Bone marrow (tissue), 2 donors: ENCODE measurements around the gene CADM1.

Experiments used
- DNase-seq, 2 donors: peaks; one replicate each; lab custom pipeline; 2025; lab: John Stamatoyannopoulos, UW

CADM1 gene

GRCh38 chr11:115182282-115182955, 321.8 kb downstream of the CADM1 start:
- no peak for DNase-seq

GRCh38 chr11:115181538-115181937, 322.7 kb downstream of the CADM1 start:
- no peak for DNase-seq

GRCh38 chr11:115180272-115180671, 323.9 kb downstream of the CADM1 start:
- no peak for DNase-seq

GRCh38 chr11:115179636-115180035, 324.6 kb downstream of the CADM1 start:
- DNase-seq, result no peak

GRCh38 chr11:115178705-115179104, 325.5 kb downstream of the CADM1 start:
- DNase-seq, result no peak

GRCh38 chr11:115173136-115173535, 331.1 kb downstream of the CADM1 start:
- DNase-seq, result no peak

- no peak for DNase-seq
Observed at GRCh38 chr11:115170133-115170815, 333.9 kb downstream of the CADM1 start.

- no peak for DNase-seq
Observed at GRCh38 chr11:115169251-115169650, 335.0 kb downstream of the CADM1 start.

GRCh38 chr11:115168686-115169085, 335.5 kb downstream of the CADM1 start:
- DNase-seq, result no peak

- no peak for DNase-seq
Observed at GRCh38 chr11:115168229-115168671, 336.0 kb downstream of the CADM1 start.

GRCh38 chr11:115167456-115167855, 336.8 kb downstream of the CADM1 start:
- no peak for DNase-seq

- no peak for DNase-seq
Observed at GRCh38 chr11:115166820-115167219, 337.4 kb downstream of the CADM1 start.

GRCh38 chr11:115164774-115165173, 339.4 kb downstream of the CADM1 start:
- DNase-seq, result no peak

- no peak for DNase-seq
Observed at GRCh38 chr11:115162919-115163318, 341.3 kb downstream of the CADM1 start.

GRCh38 chr11:115161876-115162275, 342.3 kb downstream of the CADM1 start:
- DNase-seq, result no peak

- DNase-seq, result no peak
Observed at GRCh38 chr11:115159207-115159606, 345.0 kb downstream of the CADM1 start.

GRCh38 chr11:115158053-115158452, 346.2 kb downstream of the CADM1 start:
- no peak for DNase-seq

GRCh38 chr11:115157247-115157646, 347.0 kb downstream of the CADM1 start:
- DNase-seq, result no peak

GRCh38 chr11:115155978-115156377, 348.2 kb downstream of the CADM1 start:
- no peak for DNase-seq

GRCh38 chr11:115155320-115155719, 348.9 kb downstream of the CADM1 start:
- no peak for DNase-seq

- no peak for DNase-seq
Observed at GRCh38 chr11:115154355-115154736, 349.9 kb downstream of the CADM1 start.

GRCh38 chr11:115153731-115154354, 350.4 kb downstream of the CADM1 start:
- DNase-seq, result no peak

GRCh38 chr11:115153135-115153534, 351.1 kb downstream of the CADM1 start:
- no peak for DNase-seq
